HG02870 (cell line): Measurements from ENCODE around the gene CFL1.
"Not testable (repeated sequence)": the region's sequence is repeated elsewhere in the genome, so short reads cannot be mapped to it uniquely, and the experiment has no call there.

Experiments
- ATAC-seq: cut with Tn5 transposase; IDR thresholded peaks from one replicate; pipeline ENCODE4 v1.9.1; 2021; ENCODE audit warnings: mild to moderate bottlenecking, moderate library complexity; ENCODE audit not compliant: unreplicated experiment

CFL1 gene

DNA sequence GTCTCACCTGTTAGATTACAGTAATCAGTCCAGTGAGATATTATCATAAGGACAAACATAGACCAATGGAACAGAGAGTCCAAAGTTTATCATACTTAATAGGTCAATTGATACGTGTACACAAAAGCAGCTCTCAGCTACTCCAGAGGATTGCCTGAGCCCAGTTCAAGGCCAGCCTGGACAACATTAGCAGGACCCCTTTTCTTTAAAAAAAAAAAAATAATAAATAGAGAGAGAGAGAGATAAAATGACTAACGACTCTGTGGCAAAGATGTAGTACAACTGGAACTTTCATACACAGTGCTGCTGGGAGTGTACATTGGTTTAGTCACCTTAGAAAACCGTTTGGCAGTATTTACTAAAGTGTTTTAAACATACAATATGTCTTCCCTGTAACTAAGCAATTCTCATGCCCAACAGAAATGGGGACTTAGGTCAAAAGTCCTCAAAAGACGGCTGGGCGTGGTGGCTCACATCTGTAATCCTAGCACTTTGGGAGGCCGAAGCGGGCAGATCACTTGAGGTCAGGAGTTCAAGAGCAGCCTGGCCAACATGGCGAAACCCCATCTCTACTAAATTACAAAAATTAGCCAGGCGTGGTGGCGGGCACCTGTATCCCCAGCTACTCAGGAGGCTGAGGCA lies 13.6 kb downstream of the CFL1 start:
- no peak for ATAC-seq

DNA sequence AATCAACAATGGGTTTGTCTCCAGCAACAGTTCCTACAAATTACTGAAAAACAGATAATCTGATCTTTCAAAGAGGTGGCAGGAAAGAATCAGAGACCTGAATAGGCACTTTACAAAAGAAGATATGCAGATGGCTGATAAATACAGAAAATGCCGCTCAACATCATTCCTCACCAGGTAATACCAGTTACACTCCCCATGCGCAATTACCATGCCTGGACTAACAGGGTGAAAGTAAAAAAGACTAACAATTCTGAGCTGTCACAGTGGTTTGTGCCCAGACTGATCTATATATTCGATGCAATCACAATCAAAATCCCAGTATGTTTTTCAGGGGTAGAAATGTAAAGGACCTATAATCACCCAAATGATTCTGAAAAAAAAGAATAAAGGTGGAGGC lies 14.2 kb downstream of the CFL1 start:
- ATAC-seq = no peak

DNA sequence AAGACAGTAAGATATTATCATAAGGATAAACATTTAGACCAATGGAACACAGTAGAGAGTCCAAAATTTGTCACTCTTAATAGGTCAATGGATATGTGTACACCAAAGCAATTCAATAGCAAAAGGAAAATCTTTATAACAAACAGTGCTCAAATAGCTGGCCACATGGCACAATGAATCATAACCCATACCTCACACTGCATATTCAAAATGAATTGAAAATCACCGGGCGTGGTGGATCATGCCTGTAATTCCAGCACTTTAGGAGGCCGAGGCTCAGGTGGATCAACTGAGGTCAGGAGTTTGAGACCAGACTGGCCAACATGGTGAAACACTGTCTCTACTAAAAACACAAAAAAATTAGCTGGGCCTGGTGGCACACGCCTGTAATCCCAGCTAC lies 15.8 kb downstream of the CFL1 start:
- no peak for ATAC-seq

DNA sequence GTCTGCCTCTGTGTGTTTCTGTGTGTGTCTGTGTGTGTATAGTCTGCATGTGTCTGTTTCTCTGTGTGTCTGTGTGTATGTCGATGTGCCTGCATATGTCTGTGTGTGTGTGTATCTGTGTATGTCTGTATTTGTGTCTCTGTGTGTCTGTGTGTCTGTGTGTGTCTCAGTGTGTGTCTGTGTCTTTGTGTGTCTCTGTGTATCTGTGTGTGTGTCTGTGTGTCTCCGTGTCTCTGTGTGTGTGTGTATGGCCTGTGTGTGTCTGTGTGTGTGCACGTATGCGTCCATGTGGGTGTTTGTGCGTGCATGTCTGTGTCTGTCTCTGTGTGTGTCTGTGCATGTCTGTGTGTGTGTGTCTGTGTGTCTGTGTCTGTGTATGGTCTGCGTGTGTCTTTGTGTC lies 23.8 kb downstream of the CFL1 start:
- no peak for ATAC-seq

DNA sequence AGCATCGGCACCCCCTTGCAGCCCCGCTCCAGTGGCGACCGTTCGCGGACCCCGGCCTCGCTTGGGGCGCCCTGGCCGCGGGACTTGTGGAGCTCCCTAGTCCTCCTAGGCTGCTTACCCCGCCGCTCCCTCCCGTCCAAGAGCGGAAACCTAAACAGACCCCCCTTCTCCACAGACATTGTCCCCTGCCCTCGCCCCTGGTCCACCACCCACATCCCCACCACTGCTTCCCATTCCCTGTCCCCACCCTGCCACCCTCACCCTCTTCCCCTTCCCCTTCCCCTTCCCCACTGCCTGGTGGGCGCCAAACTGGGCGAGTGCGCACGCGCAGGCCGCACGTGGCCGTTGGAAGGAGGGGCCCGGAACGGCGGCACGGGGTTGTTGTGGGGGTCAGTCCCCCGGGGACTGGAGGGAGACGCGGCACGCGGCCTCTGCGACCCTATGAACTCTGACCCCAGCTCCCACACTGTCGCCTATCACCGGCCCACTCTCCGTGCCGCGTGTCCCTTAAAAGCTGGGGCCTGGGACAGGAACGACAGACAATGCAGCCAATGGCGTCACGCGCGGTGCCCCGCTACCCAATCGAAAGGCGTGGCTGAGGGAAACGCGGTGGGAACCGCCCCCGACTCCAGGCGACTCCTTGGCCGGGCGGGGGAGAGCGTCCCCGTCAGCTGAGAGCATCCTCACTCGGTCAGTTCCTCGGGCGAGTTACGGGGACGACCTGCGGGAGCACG lies 24.5 kb downstream of the CFL1 start, which contains the start of gene SNX32:
TSS of gene SNX32 (plus strand) at position 667 of the 734 bp plus-strand sequence. CDS start 103 bp downstream, outside the sequence.
- ATAC-seq = peak; percentile 90

DNA sequence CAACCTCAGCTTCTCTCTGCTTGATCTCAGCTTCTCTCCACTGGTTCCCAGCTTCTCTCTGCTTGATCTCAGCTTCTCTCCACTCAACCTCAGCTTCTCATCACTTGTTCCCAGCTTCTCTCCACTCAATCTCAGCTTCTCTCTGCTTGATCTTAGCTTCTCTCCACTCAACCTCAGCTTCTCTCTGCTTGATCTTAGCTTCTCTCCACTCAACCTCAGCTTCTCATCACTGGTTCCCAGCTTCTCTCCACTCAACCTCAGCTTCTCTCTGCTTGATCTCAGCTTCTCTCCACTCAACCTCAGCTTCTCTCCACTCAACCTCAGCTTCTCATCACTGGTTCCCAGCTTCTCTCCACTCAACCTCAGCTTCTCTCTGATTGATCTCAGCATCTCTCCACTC lies 25.7 kb downstream of the CFL1 start:
- not testable (repeated sequence) for ATAC-seq

DNA sequence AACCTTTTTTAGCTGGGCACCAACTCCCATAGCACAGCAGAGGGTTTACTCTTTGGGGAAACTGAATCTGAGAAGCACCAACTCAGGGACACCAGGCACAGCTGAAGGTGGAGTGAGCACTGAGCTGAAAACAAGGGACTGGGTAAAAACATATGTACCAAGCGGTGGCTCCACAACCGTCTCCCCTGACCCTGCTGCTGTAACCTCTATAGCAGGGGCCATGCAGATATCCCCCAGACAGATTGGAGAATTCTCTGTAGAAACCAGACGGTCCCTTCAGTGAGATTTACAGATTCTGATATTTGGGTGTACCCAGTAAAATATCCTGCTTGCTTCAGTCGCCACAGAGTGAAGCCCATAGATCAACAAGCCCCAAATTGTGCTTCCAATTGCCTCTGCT lies 28.5 kb downstream of the CFL1 start:
- no peak for ATAC-seq

DNA sequence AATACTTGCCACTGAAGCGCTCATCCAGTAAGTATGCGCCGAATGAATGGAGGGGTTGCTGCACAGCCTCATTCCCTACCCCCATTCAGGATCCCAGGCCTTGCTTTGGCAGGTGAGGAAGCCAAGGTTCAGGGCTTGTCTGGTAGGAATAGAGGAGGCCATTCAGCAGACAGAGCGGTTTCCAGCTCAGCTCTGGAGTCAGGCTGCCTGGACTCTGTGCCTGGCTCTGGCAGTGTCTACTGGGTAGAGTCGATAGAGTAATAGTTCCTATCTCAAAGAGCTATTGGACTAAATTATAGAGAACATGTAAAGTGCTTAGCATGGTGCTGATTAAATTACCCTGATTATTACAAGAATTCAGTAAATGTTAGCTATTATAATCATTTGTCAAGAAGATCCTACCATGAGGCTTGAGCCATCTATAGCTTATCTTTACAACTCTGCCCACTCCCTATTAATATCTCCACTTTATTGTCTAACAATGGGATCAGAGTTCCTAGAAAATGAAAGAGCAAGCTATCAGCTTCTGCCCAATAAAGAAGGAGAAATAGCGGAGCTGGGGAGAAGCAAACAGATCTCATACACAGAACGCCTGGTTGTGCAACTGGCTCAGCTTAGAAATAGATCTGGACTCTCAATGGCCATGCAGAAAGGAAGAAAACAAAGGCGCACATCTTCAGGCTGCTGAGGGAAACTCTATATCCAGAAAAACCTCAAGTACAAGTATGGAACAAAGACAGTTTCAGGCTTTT lies 30.8 kb downstream of the CFL1 start:
- ATAC-seq = no peak

DNA sequence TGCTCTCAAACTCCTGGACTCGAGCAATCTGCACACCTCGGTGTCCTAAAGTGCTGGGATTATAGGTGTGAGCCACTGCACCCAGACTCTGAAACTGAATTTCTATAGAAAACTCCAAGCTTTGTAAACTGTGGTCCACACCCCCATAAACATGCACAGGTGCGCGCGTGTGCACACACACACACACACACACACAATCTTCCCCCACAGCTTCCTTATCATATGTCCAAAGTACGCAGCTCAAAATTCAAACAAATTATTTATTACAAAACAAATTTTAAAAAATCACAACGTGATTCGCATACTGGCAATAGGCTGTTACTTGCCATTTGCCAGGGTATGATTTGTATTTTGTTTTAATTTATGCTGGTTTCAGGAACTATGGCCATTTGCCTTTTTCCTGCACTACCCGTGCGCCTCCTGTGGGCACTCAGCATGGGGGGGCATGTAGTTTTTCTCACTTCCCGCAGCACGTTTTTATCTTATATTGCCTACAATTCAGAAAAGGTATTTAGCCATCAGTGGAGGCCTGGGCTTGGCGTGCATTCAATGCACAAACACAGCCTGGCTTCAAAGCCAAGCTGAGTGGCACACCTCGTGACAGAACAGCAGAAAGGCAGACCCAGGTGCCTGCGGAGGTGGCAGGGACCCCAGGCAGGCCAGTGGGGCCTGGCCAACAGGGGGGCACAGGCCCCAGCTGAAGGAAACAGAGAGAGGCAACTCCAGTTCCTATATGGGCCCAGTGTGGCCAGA lies 35.0 kb downstream of the CFL1 start:
- no peak for ATAC-seq

DNA sequence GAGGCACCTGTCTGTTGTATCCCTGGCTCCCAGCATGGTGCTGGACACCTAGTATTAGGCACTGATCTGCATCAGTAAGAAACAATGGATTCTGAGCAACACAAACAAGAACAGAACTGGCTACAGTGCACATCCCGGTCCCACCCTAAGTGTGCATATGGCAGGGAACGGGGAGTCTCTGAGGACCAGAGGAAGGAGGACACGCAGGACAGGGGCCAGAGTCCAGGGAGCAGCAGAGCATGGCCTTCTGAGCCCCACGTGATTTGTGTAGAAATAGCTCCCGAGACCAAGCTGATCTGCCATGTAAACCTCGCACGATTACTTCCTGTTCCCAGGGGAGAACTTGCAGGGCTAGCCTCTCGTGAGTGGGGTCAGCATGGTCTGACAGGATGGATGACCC lies 36.9 kb downstream of the CFL1 start:
- ATAC-seq = no peak

DNA sequence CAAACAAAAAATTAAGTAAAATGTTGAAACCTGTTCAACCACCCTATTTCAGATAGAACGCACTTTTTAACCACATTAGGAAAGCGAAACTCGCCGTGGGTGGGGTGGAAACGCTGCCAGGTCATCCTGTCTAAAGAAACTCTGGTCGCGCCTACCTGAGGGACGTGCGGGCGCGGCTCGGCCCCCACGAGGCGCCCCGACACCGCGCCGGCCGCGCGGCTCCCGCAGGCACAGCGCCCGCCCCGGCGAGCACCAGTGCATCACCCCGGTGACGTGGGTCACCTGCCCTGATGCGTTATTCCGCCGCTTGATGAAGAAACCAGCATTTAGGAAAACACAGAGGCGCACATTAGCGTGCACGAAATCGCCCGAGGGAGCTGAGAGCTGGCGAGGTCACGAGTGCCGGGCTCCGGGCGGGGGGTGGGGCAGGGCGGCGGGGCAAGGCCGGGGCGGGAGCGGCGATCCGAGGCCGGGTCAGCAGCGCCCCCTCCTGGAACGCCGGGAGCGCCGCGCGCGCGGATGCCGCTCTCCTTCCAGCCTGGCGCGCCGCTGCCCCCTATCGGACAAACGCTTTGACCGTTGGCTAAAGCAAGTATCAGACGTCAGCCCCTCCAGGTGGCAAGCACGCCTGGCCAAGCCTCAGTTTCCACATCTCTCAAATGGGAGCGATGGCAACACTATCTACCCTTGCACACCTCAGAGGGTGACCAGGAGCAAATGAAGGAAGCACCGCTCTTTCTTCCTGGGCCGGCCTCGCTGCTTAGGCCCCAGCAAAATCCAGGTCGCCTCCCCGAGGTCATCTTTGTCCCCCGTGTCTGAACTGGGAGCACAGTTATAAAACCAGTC lies 39.9 kb downstream of the CFL1 start:
- ATAC-seq = peak; percentile 78

DNA sequence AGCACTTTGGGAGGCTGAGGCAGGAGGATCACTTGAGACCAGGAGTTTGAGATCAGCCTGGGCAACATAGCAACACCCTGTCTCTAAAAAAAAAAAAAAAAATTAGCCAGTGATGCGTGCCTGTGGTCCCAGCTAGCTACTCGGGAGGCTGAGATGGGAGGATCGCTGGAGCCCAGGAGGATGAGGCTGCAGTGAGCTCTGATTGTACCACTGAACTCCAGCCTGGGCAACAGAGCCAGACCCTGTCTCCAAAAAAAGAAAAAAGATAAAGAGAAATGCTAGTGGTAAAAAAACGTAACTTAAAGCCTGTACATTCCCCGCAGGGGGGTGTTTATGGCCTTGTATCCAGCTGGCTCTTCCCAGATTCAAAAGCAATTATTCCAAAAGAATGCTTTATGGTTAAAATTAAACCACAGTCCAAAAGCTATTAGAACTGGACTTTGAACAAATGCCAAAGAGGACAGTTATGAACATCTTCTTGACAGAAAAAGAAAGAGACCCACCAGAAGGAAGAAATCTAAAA lies 40.6 kb downstream of the CFL1 start:
- no peak for ATAC-seq

DNA sequence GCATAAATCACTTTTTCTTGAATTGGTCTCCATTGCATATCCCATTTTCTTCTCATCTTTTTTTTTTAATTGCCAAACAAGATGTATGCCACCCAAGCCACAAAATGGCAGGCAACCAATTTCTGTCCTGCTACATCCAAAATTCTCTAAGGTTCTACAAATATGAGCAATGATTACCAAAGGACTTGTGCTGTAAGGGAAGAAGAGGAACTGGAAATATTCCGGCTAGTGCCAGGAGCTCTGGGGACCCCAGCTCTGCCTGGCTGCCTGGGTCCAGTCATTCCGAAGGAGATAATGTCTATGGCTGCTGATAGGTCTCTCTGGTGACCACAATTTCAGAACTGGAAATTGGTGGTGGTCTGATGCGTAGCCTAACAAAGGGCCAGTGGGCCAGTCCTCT lies 41.3 kb downstream of the CFL1 start:
- no peak for ATAC-seq

DNA sequence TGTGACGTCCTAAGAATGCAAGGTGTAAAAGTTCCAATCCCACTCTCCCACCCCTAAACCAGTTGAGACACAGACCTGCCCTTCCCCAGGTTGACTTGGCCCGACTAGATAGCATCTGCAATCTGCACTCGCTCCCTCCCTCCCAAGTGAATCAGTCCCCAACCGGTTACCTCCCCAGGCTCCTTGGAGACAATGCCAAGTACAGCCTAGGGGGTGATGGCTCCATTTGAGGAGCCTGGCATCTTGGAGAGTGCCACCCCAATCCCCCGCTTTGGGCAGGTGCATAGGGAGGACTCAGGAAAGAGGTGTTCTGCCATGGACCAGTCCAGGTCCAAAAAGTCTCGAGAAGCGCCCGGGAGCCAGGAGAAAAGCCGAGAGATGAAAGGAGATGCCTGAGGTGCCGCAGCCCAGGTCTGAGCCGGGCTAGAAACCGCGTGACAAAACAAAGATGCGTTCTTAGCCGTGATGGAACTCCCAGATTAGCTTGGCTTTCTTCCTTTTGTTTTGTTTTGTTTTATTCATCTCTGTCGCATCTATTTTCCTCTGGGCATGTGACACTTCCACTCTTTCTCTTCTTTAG lies 42.9 kb downstream of the CFL1 start:
- ATAC-seq = no peak

DNA sequence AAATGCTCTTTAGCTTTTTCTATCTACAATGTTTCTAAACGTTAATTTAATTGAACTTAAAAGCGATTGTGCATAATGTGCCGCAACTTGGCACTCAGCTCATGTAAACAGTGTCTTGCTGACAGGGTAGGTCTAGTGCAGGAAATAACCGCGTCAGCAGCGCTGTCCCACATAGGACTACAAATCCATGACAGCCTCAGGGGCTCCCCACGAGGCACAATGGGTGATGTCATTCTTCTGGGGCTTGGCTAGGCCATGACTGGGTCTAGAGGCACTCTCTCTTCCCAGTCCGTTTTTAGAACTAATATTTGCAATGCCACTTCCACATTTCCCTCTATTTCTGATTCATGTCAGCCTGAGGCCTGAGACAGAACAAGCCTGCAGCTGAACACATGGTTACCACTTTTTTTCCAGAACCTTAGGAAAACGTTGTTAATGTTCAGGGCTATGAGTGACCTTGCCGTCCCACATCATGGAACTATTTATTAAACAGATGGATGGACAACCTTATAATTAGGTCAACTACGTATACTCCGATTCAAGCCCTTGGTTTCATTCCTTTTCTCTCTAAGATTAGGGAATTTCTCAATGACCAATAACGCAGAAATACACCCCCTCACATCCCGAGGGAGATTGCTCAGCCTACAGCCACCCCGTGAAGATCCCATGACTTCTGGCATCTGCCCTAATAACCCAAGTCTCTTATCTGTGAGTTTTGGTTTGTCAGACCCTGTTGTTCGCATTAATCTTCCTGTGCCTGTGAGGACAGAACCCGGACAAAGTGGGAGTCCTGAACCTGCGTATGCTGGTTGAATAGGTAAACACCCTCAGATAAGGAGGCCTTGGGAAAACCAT lies 43.6 kb downstream of the CFL1 start:
- no peak for ATAC-seq

DNA sequence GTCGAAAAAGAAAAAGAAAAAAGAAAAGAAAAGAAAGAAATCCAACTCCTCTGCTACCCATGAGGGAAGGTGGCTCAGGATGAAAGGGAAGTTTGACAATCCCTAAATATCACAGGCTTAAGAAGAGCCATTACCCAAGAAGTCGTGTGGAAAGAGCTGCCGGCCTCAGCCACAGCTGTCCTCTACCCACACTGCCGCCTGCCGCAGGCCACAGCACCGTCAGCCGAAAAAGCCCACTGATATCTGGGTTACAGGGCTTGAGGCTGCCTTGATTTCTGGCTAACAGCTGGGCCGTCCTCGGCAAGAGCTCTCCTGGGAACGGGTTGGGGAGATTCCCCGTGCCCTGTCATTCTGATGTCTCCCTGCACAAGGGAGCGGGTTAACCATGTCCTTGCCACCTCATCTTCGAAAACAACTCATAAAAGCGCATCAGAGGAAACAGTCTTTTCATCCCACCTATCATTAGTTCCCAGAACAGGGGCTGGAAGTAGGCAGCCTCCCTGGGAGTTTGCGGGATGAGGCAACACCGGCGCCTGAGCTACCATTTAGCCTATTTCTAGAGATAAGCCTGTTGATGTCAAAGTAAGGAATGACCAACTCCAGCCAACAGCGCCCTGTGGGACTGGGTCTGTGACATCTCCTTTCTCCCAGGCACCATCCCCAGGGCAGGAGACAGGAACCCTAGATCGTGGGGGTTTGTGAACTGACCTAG lies 46.1 kb downstream of the CFL1 start:
- no peak for ATAC-seq

DNA sequence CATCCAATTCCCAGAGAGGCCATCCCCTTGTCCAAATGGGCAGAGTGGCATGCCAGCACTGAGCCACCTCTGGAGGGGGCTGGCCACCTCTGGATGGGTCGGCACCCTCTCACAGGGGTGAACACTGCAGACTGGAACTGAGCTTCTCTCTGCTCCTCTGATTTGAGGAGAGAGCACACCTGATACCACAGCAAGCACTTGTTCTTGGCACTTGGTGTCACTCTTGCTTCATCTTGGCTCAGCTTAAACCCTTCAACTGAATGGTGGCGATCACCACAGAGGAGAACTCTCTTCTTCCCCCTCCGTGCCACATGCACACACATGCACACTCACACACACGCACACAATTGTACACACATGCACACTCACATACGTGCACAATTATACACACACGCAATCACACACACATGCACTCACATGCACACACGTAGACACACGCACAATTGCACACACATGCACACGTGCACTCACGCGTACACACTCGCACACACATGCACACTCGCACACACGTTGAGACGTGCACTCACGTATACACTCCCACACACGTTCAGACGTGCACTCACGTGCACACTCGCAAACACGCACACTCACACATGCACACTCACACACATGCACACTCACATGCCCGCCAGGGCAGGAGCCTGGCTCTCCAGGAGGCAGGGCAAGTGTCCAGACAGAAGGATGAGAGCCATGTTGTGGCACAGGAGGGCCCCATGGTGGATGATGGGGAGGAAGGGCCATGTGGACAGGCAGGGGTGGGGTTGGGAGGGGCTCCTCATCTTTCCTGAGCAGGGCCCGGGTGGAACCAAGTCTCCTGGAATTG lies 47.7 kb downstream of the CFL1 start:
- ATAC-seq = no peak
